K562 (cell line): ENCODE measurements around the gene GLTPD2. TPM values are rescaled to one million over a fixed set of nuclear protein-coding genes. Genes with fewer than 3 reads are reported as not detected.

ENCODE experiments used
- CREBBP ChIP-seq: IDR thresholded peaks from one replicate; pipeline ENCODE4 v1.6.1; 2012; ENCODE audit warnings: low read depth, mild to moderate bottlenecking, control low read depth, inconsistent platforms, low read length
- ELF1 ChIP-seq: fragments of 200-800 bp; sonication (Bioruptor generic); IDR thresholded peaks from 2 replicates; pipeline ENCODE4 v1.6.1; 2016; ENCODE audit warnings: missing genetic modification characterization, missing compliant biosample characterization
- FOXK2 ChIP-seq, 2 experiments: fragments of 450-650 bp; IDR thresholded peaks in 1 of 2; conservative IDR thresholded peaks in 1 of 2; 2 replicates each; pipeline ENCODE4 v1.6.1; 2016; ENCODE audit warnings: low read depth in 2 of 2, mild to moderate bottlenecking in 1 of 2
- LARP7 ChIP-seq: fragments of 450-650 bp; IDR thresholded peaks from 2 replicates; pipeline ENCODE4 v1.6.1; 2016
- MNT ChIP-seq, 2 experiments: fragments of 450-650 bp; conservative IDR thresholded peaks; 2 replicates each; pipeline ENCODE4 v1.6.1; 2017; ENCODE audit warnings: mild to moderate bottlenecking in 2 of 2, moderate library complexity in 2 of 2
- PHF8 ChIP-seq: fragments of 200-600 bp; sonication (generic); IDR thresholded peaks from 2 replicates; pipeline ENCODE4 v1.6.1; 2012; ENCODE audit warnings: mixed run types, mild to moderate bottlenecking, inconsistent platforms, low read length, moderate library complexity, borderline replicate concordance
- TARDBP ChIP-seq: fragments of 450-650 bp; IDR thresholded peaks from 2 replicates; pipeline ENCODE4 v1.6.1; 2016
- TBP ChIP-seq: optimal IDR thresholded peaks from 2 replicates; pipeline ENCODE3; 2011; ENCODE audit warnings: low read depth, low read length, improper control_type of control experiment
- ZBTB11 ChIP-seq, 3 experiments: fragments of 200-800 bp in 1 of 3; fragments of 250-450 bp in 1 of 3; fragments of 450-650 bp in 1 of 3; sonication (Bioruptor Pico) in 1 of 3; sonication (Bioruptor generic) in 1 of 3; formaldehyde crosslinking in 1 of 3; IDR thresholded peaks; 2 replicates each; pipeline versions ENCODE4 v1.6.1 to v1.8.0; 2016 to 2022; ENCODE audit warnings: mild to moderate bottlenecking in 2 of 3, missing genetic modification characterization in 2 of 3, missing compliant biosample characterization in 1 of 3, moderate library complexity in 1 of 3
- ZFP1 ChIP-seq: fragments of 450-650 bp; formaldehyde crosslinking; IDR thresholded peaks from 2 replicates; pipeline ENCODE4 v1.4.0; 2020; ENCODE audit warnings: mild to moderate bottlenecking, mixed read lengths
- ZNF174 ChIP-seq: fragments of 250-450 bp; sonication (Bioruptor Pico); IDR thresholded peaks from 2 replicates; pipeline ENCODE4 v1.4.0; 2020; ENCODE audit warnings: mild to moderate bottlenecking
- ZNF280B ChIP-seq: fragments of 250-450 bp; sonication (Bioruptor Pico); IDR thresholded peaks from 2 replicates; pipeline ENCODE4 v1.5.1; 2021; ENCODE audit warnings: mild to moderate bottlenecking
- ZNF778 ChIP-seq: fragments of 450-650 bp; formaldehyde crosslinking; IDR thresholded peaks from 2 replicates; pipeline ENCODE4 v1.4.0; 2020; ENCODE audit warnings: mild to moderate bottlenecking, moderate library complexity
- polyA plus RNA-seq, 8 experiments: library from polyadenylated mRNA; depleted of rRNA in 4 of 8; stranded (reverse) in 5 of 8; unstranded in 3 of 8; fragments of >200 nt; fragmentation: Nextera tagmentation in 2 of 8; fragmentation: Illumina TruSeq in 1 of 8; extraction: Ambion mirVana in 2 of 8; extraction: Trizol in 1 of 8; gene quantifications; 2 replicates each; pipeline versions ENCODE4 v1.2.1 to v1.2.3, GENCODE V29; 2011 to 2014; ENCODE audit warnings: inconsistent platforms in 1 of 8, missing spikeins in 1 of 8
- total RNA-seq, 7 experiments: library from RNA; depleted of rRNA in 6 of 7; stranded (reverse); fragments of >200 nt in 6 of 7; fragmentation: Illumina TruSeq in 2 of 7; extraction: Trizol in 2 of 7; gene quantifications; 2 replicates each; pipeline versions ENCODE4 v1.2.1 to v1.2.3, GENCODE V29; 2011 to 2021; ENCODE audit warnings: low replicate concordance in 1 of 7
- TF ChIP-seq, protein P1 (sequence below): fragments of 250-450 bp; sonication (Bioruptor Pico); IDR thresholded peaks from 2 replicates; pipeline ENCODE4 v1.8.0; 2022; ENCODE audit warnings: inconsistent platforms
- TF ChIP-seq, protein P2 (sequence below): fragments of 450-650 bp; IDR thresholded peaks from 2 replicates; pipeline ENCODE4 v1.6.1; 2016; ENCODE audit warnings: mild to moderate bottlenecking

GLTPD2 gene
- total and polyA plus RNA-seq, 9 of the 15 experiments (the other 6 are each of a cell fraction or from before 2014, with no cell fraction given), result not detected

- TF ChIP-seq ZBTB11 (CRISPR knock-in tag; IDR thresholded peaks at IDR 0.05), result no peak
- no peak for TF ChIP-seq TARDBP
- peak; percentile 4 for TF ChIP-seq TBP
- TF ChIP-seq ELF1 (tag), result no peak
- TF ChIP-seq PHF8, result no peak
- TF ChIP-seq ZNF778 (CRISPR knock-in tag), result no peak
- peak; percentile 61 to 83; a peak in 3 of 4 replicates for TF ChIP-seq FOXK2 (conservative IDR thresholded peaks at IDR 0.05 in 1 of 2, IDR thresholded peaks at IDR 0.05 in 1 of 2; ENCODE audit: low read depth in 2 of 2)
- no peak for TF ChIP-seq CREBBP
- TF ChIP-seq ZFP1 (CRISPR knock-in tag), result no peak
- TF ChIP-seq ZNF174, result no peak
- no peak for TF ChIP-seq ZNF280B (CRISPR knock-in tag)
- TF ChIP-seq, protein P1, sequence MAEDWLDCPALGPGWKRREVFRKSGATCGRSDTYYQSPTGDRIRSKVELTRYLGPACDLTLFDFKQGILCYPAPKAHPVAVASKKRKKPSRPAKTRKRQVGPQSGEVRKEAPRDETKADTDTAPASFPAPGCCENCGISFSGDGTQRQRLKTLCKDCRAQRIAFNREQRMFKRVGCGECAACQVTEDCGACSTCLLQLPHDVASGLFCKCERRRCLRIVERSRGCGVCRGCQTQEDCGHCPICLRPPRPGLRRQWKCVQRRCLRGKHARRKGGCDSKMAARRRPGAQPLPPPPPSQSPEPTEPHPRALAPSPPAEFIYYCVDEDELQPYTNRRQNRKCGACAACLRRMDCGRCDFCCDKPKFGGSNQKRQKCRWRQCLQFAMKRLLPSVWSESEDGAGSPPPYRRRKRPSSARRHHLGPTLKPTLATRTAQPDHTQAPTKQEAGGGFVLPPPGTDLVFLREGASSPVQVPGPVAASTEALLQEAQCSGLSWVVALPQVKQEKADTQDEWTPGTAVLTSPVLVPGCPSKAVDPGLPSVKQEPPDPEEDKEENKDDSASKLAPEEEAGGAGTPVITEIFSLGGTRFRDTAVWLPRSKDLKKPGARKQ (CRISPR knock-in tag), result no peak
- TF ChIP-seq MNT (conservative IDR thresholded peaks at IDR 0.05), result peak; percentile 75 to 78
- no peak for TF ChIP-seq LARP7
- TF ChIP-seq, protein P2, sequence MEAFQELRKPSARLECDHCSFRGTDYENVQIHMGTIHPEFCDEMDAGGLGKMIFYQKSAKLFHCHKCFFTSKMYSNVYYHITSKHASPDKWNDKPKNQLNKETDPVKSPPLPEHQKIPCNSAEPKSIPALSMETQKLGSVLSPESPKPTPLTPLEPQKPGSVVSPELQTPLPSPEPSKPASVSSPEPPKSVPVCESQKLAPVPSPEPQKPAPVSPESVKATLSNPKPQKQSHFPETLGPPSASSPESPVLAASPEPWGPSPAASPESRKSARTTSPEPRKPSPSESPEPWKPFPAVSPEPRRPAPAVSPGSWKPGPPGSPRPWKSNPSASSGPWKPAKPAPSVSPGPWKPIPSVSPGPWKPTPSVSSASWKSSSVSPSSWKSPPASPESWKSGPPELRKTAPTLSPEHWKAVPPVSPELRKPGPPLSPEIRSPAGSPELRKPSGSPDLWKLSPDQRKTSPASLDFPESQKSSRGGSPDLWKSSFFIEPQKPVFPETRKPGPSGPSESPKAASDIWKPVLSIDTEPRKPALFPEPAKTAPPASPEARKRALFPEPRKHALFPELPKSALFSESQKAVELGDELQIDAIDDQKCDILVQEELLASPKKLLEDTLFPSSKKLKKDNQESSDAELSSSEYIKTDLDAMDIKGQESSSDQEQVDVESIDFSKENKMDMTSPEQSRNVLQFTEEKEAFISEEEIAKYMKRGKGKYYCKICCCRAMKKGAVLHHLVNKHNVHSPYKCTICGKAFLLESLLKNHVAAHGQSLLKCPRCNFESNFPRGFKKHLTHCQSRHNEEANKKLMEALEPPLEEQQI, result no peak
Observed at GRCh38 chr17:4833941-4834680, 45.3 kb downstream of the GLTPD2 start (continued).
